ENCODE results near the gene CYFIP2.

The CYFIP2 gene

DNA sequence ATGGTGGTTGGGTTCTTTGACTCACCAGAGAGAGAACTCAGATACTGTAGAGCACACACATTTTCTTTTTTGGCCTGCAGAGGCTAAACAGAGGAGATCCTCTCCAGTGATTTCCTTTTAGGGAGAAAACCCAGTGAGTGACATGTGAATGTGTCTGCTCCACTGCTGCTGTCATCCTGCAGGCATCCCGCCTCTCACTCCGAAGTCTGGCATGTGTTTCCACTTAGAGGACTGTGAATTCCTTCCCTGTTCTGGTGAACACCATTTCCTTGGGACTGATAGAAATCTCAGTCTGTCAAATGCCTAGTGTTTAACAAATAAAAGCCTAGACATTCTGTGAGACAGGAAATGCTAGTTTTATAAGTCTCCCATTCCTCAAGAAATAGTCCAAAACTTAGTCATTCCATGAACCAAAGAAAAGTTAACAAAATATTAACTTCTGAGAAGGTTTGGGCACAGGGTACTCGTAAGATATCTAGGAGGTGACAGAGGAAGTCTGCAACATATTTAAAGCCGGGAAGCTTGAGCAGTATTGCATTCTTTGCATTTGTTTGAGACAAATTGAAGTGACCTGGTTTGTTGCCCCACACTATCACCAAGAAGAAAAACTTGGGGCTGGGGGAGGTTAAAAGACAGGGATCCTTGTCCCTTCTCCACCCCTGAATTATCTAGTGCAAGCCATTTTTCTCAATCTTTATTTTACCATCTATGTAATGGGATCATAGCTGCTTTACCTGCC, 119.2 kb downstream of the CYFIP2 start:
- TF ChIP-seq, protein P1, sequence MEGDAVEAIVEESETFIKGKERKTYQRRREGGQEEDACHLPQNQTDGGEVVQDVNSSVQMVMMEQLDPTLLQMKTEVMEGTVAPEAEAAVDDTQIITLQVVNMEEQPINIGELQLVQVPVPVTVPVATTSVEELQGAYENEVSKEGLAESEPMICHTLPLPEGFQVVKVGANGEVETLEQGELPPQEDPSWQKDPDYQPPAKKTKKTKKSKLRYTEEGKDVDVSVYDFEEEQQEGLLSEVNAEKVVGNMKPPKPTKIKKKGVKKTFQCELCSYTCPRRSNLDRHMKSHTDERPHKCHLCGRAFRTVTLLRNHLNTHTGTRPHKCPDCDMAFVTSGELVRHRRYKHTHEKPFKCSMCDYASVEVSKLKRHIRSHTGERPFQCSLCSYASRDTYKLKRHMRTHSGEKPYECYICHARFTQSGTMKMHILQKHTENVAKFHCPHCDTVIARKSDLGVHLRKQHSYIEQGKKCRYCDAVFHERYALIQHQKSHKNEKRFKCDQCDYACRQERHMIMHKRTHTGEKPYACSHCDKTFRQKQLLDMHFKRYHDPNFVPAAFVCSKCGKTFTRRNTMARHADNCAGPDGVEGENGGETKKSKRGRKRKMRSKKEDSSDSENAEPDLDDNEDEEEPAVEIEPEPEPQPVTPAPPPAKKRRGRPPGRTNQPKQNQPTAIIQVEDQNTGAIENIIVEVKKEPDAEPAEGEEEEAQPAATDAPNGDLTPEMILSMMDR (IDR thresholded peaks at IDR 0.05; ENCODE audit: low read depth, low read length), result no peak

DNA sequence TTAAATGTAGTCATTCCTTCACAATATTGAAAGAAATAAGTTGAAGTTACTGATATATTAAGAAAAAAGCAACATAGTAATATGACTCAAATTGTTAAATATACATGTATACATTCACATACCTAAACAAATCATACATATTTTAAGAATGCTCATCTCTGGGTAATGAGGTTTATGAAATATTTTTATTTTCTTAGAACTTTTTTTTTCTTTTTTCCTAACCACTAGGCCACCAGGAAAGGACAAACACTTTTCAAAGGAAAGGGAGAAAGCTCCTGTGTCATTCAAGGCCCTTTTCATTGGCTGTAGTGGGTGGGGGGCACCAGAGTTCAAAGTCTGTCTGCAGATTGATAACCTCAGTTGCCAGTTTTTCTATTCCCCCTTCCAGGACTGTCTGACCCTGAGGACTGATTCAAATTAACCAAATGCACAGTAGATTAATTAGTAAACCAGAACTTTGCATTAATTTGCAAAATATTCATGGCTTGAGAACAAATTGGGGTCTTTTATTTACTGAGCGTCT, 121.2 kb downstream of the CYFIP2 start:
- TF ChIP-seq, protein P1 (IDR thresholded peaks at IDR 0.05; ENCODE audit: low read depth, low read length), result no peak

More for the DNA sequence above, 119.2 kb downstream of the CYFIP2 start:
- no peak overlapping the region for H3K4me3 ChIP-seq (ENCODE audit: low read depth, low read length)

GRCh38 chr5:157387683-157388093, 121.8 kb downstream of the CYFIP2 start:
- TF ChIP-seq, protein P1 (IDR thresholded peaks at IDR 0.05; ENCODE audit: low read depth, low read length), result no peak
- no peak overlapping the region for H3K4me3 ChIP-seq (ENCODE audit: low read depth, low read length)

More for the DNA sequence above, 121.2 kb downstream of the CYFIP2 start:
- no peak overlapping the region for H3K4me3 ChIP-seq (ENCODE audit: low read depth, low read length)

DNA sequence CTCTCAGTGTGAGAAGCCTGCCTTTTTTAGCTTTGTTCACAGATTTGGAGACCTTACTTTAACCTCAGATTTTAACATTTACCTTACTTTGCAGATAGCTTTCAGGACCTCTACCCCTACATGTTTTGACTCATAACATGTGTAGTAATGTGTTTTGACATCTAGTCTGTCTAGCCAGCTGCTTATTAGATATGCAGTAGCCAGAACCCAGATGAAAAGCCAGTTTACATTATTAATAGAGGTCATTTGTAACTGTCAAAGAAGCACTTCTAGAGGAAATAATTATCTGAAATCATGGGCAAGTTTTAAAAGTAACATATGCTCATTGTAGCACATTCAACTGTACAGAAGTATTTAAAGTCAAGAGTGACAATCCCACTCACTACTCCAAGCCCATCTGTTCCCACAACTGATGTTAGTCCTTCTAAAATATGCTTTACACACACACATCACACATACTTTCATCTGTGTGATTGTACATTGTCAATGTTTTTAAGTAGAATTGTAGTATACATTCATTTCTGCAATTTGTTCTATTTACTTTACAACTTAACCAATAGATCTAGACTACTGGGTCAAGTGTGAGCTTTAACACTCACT, 122.3 kb downstream of the CYFIP2 start:
- no peak overlapping the region for H3K4me3 ChIP-seq (ENCODE audit: low read depth, low read length)
- TF ChIP-seq, protein P1 (IDR thresholded peaks at IDR 0.05; ENCODE audit: low read depth, low read length), result no peak

DNA sequence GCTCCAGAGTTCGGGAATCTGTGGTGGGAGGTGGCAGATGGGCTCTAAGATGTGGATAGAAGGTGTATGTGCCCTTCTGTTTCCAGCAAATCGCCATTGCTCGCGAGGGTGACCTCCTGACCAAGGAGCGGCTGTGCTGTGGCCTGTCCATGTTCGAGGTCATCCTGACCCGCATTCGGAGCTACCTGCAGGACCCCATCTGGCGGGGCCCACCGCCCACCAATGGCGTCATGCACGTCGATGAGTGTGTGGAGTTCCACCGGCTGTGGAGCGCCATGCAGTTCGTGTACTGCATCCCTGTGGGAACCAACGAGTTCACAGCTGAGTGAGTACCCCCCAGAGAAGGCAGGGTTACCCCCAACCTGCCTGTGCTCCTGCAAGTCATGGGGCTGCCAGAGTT, 123.2 kb downstream of the CYFIP2 start:
- no peak overlapping the region for H3K4me3 ChIP-seq (ENCODE audit: low read depth, low read length)
- TF ChIP-seq, protein P1 (IDR thresholded peaks at IDR 0.05; ENCODE audit: low read depth, low read length), result no peak

GRCh38 chr5:157390133-157390532, 124.2 kb downstream of the CYFIP2 start:
- TF ChIP-seq, protein P1 (IDR thresholded peaks at IDR 0.05; ENCODE audit: low read depth, low read length), result no peak
- H3K4me3 ChIP-seq (ENCODE audit: low read depth, low read length), result no peak overlapping the region
